Caco-2 (cell line): ENCODE data around the gene RBM33. TPM values are rescaled to one million over a fixed set of nuclear protein-coding genes. Genes with fewer than 3 reads are reported as not detected.

Source experiments
- BruUV-seq: library from RNA; stranded (reverse); fragments of 400-500 nt; replicated peaks from 2 replicates; lab custom pipeline; 2021; lab: Mats Ljungman, UMichigan
- CTCF ChIA-PET: fragments of 300-600 bp; sonication (Branson Sonifier 250); formaldehyde crosslinking; loops from one replicate; lab custom pipeline; 2022; ENCODE audit warnings: antibody characterized with exemption; lab: Charles Lee
- POLR2A ChIA-PET: fragments of 300-600 bp; sonication (Branson Sonifier 250); formaldehyde crosslinking; loops from one replicate; lab custom pipeline; 2022; ENCODE audit warnings: antibody characterized with exemption; lab: Charles Lee
- DNase-seq, 2 experiments: peaks; one replicate each; pipeline versions ENCODE4 v3.0.0 to v3.0.0-alpha.2; 2020 to 2022
- H3K27me3 ChIP-seq: replicated peaks from 2 replicates; pipeline ENCODE4 v1.6.0; 2011; ENCODE audit warnings: low read length; ENCODE audit not compliant: control insufficient read depth, insufficient read depth
- H3K36me3 ChIP-seq: 2 replicates; pipeline ENCODE4 v1.5.1; 2011; ENCODE audit warnings: low read length; ENCODE audit not compliant: control insufficient read depth, insufficient read depth
- H3K4me1 ChIP-seq: fragments of 250-450 bp; sonication (Bioruptor Pico); 2 replicates; pipeline ENCODE4 v1.5.1; 2020; ENCODE audit warnings: mild to moderate bottlenecking
- H3K4me3 ChIP-seq: 2 replicates; pipeline ENCODE4 v1.5.1; 2011; ENCODE audit warnings: low read depth, mild to moderate bottlenecking, control low read depth, low read length
- H3K9me3 ChIP-seq: fragments of 250-450 bp; sonication (Bioruptor Pico); 2 replicates; pipeline ENCODE4 v1.5.1; 2020; ENCODE audit warnings: mild to moderate bottlenecking, moderate library complexity
- H3K27ac Mint-ChIP-seq: one replicate; pipeline ENCODE4 v1.8.0; 2022; ENCODE audit warnings: mixed read lengths; ENCODE audit not compliant: unreplicated experiment
- H3K27me3 Mint-ChIP-seq: one replicate; pipeline ENCODE4 v1.8.0; 2022; ENCODE audit warnings: mixed read lengths; ENCODE audit not compliant: insufficient read depth, unreplicated experiment
- H3K36me3 Mint-ChIP-seq: one replicate; pipeline ENCODE4 v1.8.0; 2022; ENCODE audit warnings: mild to moderate bottlenecking, mixed read lengths; ENCODE audit not compliant: insufficient read depth, unreplicated experiment
- H3K4me1 Mint-ChIP-seq: one replicate; pipeline ENCODE4 v1.8.0; 2022; ENCODE audit warnings: low read depth, mixed read lengths; ENCODE audit not compliant: unreplicated experiment
- H3K4me3 Mint-ChIP-seq: one replicate; pipeline ENCODE4 v1.8.0; 2022; ENCODE audit warnings: mild to moderate bottlenecking, moderate library complexity, mixed read lengths; ENCODE audit not compliant: unreplicated experiment
- H3K9me3 Mint-ChIP-seq: one replicate; pipeline ENCODE4 v1.8.0; 2022; ENCODE audit warnings: mixed read lengths; ENCODE audit not compliant: unreplicated experiment
- intact Hi-C: fragments of 100-400 bp; cut with micrococcal nuclease; formaldehyde crosslinking; loops from one replicate; pipeline ENCODE4 v1.10.0; 2022; ENCODE audit not compliant: unreplicated experiment
- total RNA-seq: library from RNA; stranded (reverse); gene quantifications from 2 replicates; pipeline ENCODE4 v1.2.3, GENCODE V29; 2022
- TF ChIP-seq, protein P1 (sequence below), 2 experiments: fragments of 200-600 bp in 1 of 2; IDR thresholded peaks; 1 replicate in 1 of 2; 2 replicates in 1 of 2; pipeline versions ENCODE4 v1.5.1 to v1.8.0; 2011 to 2022; ENCODE audit warnings: antibody characterized with exemption in 1 of 2, control low read depth in 1 of 2, inconsistent platforms in 1 of 2, low read depth in 1 of 2, low read length in 1 of 2, mild to moderate bottlenecking in 1 of 2, moderate library complexity in 1 of 2; ENCODE audit not compliant: insufficient read depth in 1 of 2, severe bottlenecking in 1 of 2, unreplicated experiment in 1 of 2

RBM33 gene
- total RNA-seq, 1 experiment from 2014 or later = 82.8 TPM

DNA sequence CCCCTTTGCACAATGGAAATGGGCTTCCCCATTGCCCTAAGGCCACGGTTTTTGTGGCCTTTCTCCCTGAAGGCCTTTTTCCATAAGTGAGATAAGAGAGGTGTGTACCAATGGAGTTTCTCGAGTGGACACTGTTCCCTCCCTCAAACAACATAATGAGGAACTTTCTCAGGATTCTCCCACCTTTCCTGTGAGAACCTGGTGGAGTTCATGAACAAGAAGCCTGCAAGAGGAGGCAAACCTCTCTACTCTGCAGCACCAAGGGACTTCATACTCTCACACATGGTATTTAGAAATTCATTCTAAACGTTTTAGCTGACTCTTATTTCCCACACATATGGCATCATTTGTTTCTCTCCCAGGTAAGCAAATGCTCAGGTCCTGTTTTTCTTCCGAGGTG, 7.3 kb upstream of the RBM33 start:
- Histone ChIP-seq H3K4me3 (no peak overlapping the region), H3K36me3 (no peaks in the 10 kb centered on the region; the same call in 1 of the 2 replicates), H3K27me3 (no peaks in the 10 kb centered on the region), H3K9me3 (peaks cover 13% of the 10 kb centered on the region), H3K4me1 (no peaks in the 10 kb centered on the region)
- Mint-ChIP-seq H3K27me3 (no peaks in the 10 kb centered on the region), H3K9me3 (peaks cover 58% of the 10 kb centered on the region), H3K4me3 (no peak overlapping the region), H3K4me1 (no peaks in the 10 kb centered on the region), H3K36me3 (no peaks in the 10 kb centered on the region), H3K27ac (no peak overlapping the region)
- POLR2A ChIA-PET = no interaction called here
- TF ChIP-seq, protein P1, sequence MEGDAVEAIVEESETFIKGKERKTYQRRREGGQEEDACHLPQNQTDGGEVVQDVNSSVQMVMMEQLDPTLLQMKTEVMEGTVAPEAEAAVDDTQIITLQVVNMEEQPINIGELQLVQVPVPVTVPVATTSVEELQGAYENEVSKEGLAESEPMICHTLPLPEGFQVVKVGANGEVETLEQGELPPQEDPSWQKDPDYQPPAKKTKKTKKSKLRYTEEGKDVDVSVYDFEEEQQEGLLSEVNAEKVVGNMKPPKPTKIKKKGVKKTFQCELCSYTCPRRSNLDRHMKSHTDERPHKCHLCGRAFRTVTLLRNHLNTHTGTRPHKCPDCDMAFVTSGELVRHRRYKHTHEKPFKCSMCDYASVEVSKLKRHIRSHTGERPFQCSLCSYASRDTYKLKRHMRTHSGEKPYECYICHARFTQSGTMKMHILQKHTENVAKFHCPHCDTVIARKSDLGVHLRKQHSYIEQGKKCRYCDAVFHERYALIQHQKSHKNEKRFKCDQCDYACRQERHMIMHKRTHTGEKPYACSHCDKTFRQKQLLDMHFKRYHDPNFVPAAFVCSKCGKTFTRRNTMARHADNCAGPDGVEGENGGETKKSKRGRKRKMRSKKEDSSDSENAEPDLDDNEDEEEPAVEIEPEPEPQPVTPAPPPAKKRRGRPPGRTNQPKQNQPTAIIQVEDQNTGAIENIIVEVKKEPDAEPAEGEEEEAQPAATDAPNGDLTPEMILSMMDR (IDR thresholded peaks at IDR 0.05; ENCODE audit: insufficient read depth in 1 of 2, low read depth in 1 of 2, low read length in 1 of 2, severe bottlenecking in 1 of 2, unreplicated experiment in 1 of 2) = no peak
- CTCF ChIA-PET = no interaction called here
- no peak for DNase-seq
- intact Hi-C loops = no loop called here
- BruUV-seq = no TSS peak

DNA sequence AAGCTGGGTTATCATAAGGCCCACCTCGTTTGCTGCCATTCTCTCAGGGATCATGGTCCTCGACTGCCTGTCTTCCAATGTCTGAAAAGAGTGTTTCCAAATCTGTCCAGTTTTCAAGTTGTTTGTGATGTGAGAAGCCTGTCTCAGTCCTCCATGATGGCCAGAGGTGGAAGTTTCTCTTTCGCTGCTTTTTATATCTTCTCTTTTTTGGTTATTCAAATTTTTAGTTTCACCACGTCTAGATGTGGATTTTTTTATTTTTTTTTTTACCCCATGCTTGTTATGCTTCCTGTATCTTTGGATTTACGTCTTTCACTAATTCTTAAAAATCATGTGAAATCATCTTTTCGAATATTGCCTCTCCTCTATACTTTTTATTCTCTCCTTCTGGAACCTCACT, 6.1 kb upstream of the RBM33 start:
- H3K4me3 ChIP-seq = no peak overlapping the region
- no peaks in the 10 kb centered on the region; the same call in 1 of the 2 replicates for H3K36me3 ChIP-seq
- H3K27me3 ChIP-seq = no peaks in the 10 kb centered on the region
- BruUV-seq = no TSS peak
- H3K4me1 ChIP-seq = no peaks in the 10 kb centered on the region
- ChIA-PET POLR2A (no interaction called here), CTCF (no interaction called here)
- intact Hi-C loops = no loop called here
- Mint-ChIP-seq H3K4me1 (peaks cover 2% of the 10 kb centered on the region), H3K4me3 (no peak overlapping the region), H3K36me3 (peaks cover 4% of the 10 kb centered on the region), H3K27me3 (no peaks in the 10 kb centered on the region), H3K27ac (no peak overlapping the region), H3K9me3 (peaks cover 58% of the 10 kb centered on the region)
- DNase-seq = no peak
- TF ChIP-seq, protein P1 (IDR thresholded peaks at IDR 0.05; ENCODE audit: insufficient read depth in 1 of 2, low read depth in 1 of 2, low read length in 1 of 2, severe bottlenecking in 1 of 2, unreplicated experiment in 1 of 2) = no peak
- H3K9me3 ChIP-seq = peaks cover 13% of the 10 kb centered on the region

GRCh38 chr7:155639958-155640520, 4.4 kb upstream of the RBM33 start:
- no peak overlapping the region for H3K4me3 Mint-ChIP-seq

More at GRCh38 chr7:155639958-155640520, 4.4 kb upstream of the RBM33 start:
- no TSS peak for BruUV-seq
- Mint-ChIP-seq H3K9me3 (peaks cover 58% of the 10 kb centered on the region), H3K27me3 (no peaks in the 10 kb centered on the region), H3K27ac (no peak overlapping the region), H3K4me1 (peaks cover 10% of the 10 kb centered on the region), H3K36me3 (peaks cover 18% of the 10 kb centered on the region)
- Histone ChIP-seq H3K27me3 (no peaks in the 10 kb centered on the region), H3K9me3 (peaks cover 13% of the 10 kb centered on the region), H3K4me3 (no peak overlapping the region), H3K4me1 (no peaks in the 10 kb centered on the region), H3K36me3 (no peaks in the 10 kb centered on the region; the same call in 1 of the 2 replicates)
- no peak for DNase-seq
- POLR2A ChIA-PET = no interaction called here
- intact Hi-C loops = no loop called here
- TF ChIP-seq, protein P1 (IDR thresholded peaks at IDR 0.05; ENCODE audit: insufficient read depth in 1 of 2, low read depth in 1 of 2, low read length in 1 of 2, severe bottlenecking in 1 of 2, unreplicated experiment in 1 of 2) = no peak
- CTCF ChIA-PET = no interaction called here
